Stimulated activated naive B cell treated with anti-CD40 and anti-IgM and Interleukin-4, amounts not matched to agents 10 μg/mL and 1 μg/mL and 100 μg/mL, for 72 hours (primary cell): Measurements from ENCODE around the gene FFAR1.
"Not testable (repeated sequence)": the region's sequence is repeated elsewhere in the genome, so short reads cannot be mapped to it uniquely, and the experiment has no call there.

Experiments
- ATAC-seq, 2 donors: fragments of 150-1000 bp; cut with Tn5 transposase; replicated peaks; 2 replicates each; pipeline ENCODE4 v1.10.0; 2021; ENCODE audit warnings: moderate library complexity in 1 of 2
- DNase-seq: peaks from one replicate; pipeline ENCODE4 v3.0.0; 2021
- H3K27ac Mint-ChIP-seq: one replicate; pipeline ENCODE4 v1.8.0; 2022; ENCODE audit warnings: mild to moderate bottlenecking, mixed read lengths
- H3K27me3 Mint-ChIP-seq, 2 donors: one replicate each; pipeline ENCODE4 v1.8.0; 2022; ENCODE audit warnings: mixed read lengths in 2 of 2
- H3K36me3 Mint-ChIP-seq, 2 donors: one replicate each; pipeline ENCODE4 v1.8.0; 2022; ENCODE audit warnings: mixed read lengths in 2 of 2, mild to moderate bottlenecking in 1 of 2
- H3K4me1 Mint-ChIP-seq, 2 donors: one replicate each; pipeline ENCODE4 v1.8.0; 2022; ENCODE audit warnings: mixed read lengths in 2 of 2, mild to moderate bottlenecking in 1 of 2
- H3K4me3 Mint-ChIP-seq, 2 donors: one replicate each; pipeline ENCODE4 v1.8.0; 2022; ENCODE audit warnings: mild to moderate bottlenecking in 2 of 2, mixed read lengths in 2 of 2, moderate library complexity in 1 of 2
- H3K9me3 Mint-ChIP-seq, 2 donors: one replicate each; pipeline ENCODE4 v1.8.0; 2022; ENCODE audit warnings: mixed read lengths in 2 of 2, mild to moderate bottlenecking in 1 of 2

The FFAR1 gene

DNA sequence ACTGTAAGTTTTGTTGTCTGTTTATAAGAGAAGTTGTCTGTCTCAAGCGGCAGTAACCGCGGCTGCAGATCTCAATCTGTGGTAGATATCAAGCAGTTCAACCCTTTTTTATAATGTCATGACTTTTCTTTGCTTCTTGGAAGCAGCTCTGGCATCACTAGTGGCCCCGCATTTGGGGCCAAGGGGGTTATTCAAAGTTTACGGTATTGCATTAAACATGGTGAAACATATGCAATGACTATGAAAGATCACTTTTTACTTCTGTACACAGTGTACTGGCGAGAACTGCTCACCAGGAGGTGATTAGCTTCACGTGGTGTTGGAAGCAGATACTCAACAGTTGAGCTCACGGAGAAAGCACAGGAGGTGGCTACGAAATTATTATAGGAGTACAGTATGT is 5.9 kb downstream of the FFAR1 start:
- DNase-seq = no peak
- Mint-ChIP-seq H3K4me1 (peaks cover 39 to 56% of the 10 kb centered on the region in 2 donors), H3K36me3 (peaks cover 0 to 10% of the 10 kb centered on the region in 2 donors), H3K27ac (no peak overlapping the region), H3K4me3 (no peak overlapping the region), H3K27me3 (peaks cover 6 to 8% of the 10 kb centered on the region in 2 donors), H3K9me3 (no peaks in the 10 kb centered on the region)
- ATAC-seq = no peak

- peaks cover 6 to 8% of the 10 kb centered on the region in 2 donors for H3K27me3 Mint-ChIP-seq
- no peaks in the 10 kb centered on the region for H3K36me3 Mint-ChIP-seq
- no peak overlapping the region for H3K27ac Mint-ChIP-seq
- no peak overlapping the region for H3K4me3 Mint-ChIP-seq
- ATAC-seq = no peak
- H3K9me3 Mint-ChIP-seq = no peaks in the 10 kb centered on the region
- H3K4me1 Mint-ChIP-seq = peaks cover 30 to 43% of the 10 kb centered on the region in 2 donors
- no peak for DNase-seq
Measured at GRCh38 chr19:35354898-35355297, 7.2 kb downstream of the FFAR1 start.

GRCh38 chr19:35355791-35356460 is 8.2 kb downstream of the FFAR1 start:
- peaks cover 6 to 8% of the 10 kb centered on the region in 2 donors for H3K27me3 Mint-ChIP-seq

GRCh38 chr19:35357867-35358573 is 10.3 kb downstream of the FFAR1 start, which contains the start of gene FFAR3:
FFAR3 (plus strand) TSS chr19:35358460; CDS start chr19:35358891, 431 bp downstream.
- Mint-ChIP-seq H3K27me3 (peaks cover 19 to 29% of the 10 kb centered on the region in 2 donors), H3K36me3 (no peaks in the 10 kb centered on the region), H3K4me3 (no peak within 1 kb of the TSS), H3K4me1 (peaks cover 13 to 24% of the 10 kb centered on the region in 2 donors), H3K27ac (no peak within 1 kb of the TSS), H3K9me3 (no peaks in the 10 kb centered on the region)
- ATAC-seq (no peak), DNase-seq (no peak)

More at GRCh38 chr19:35355791-35356460, 8.2 kb downstream of the FFAR1 start:
- H3K27ac Mint-ChIP-seq = no peak overlapping the region
- DNase-seq = no peak
- H3K9me3 Mint-ChIP-seq = no peaks in the 10 kb centered on the region
- H3K36me3 Mint-ChIP-seq = no peaks in the 10 kb centered on the region
- ATAC-seq = no peak
- peaks cover 21 to 33% of the 10 kb centered on the region in 2 donors for H3K4me1 Mint-ChIP-seq
- no peak overlapping the region for H3K4me3 Mint-ChIP-seq

GRCh38 chr19:35358834-35359233 is 11.1 kb downstream of the FFAR1 start:
- Mint-ChIP-seq H3K4me1 (peaks cover 13 to 23% of the 10 kb centered on the region in 2 donors), H3K27me3 (peaks cover 19 to 32% of the 10 kb centered on the region in 2 donors)
- H3K9me3 Mint-ChIP-seq, H3K4me3 Mint-ChIP-seq, DNase-seq, ATAC-seq, H3K36me3 Mint-ChIP-seq, H3K27ac Mint-ChIP-seq: not testable (repeated sequence)

- not testable (repeated sequence) for DNase-seq, H3K27ac Mint-ChIP-seq, H3K4me3 Mint-ChIP-seq, H3K9me3 Mint-ChIP-seq, ATAC-seq, H3K36me3 Mint-ChIP-seq
- Mint-ChIP-seq H3K4me1 (peaks cover 13 to 23% of the 10 kb centered on the region in 2 donors), H3K27me3 (peaks cover 19 to 32% of the 10 kb centered on the region in 2 donors)
Measured at GRCh38 chr19:35359395-35359794, 11.7 kb downstream of the FFAR1 start.

GRCh38 chr19:35360081-35360480 is 12.4 kb downstream of the FFAR1 start:
- not testable (repeated sequence) for DNase-seq, H3K36me3 Mint-ChIP-seq, H3K4me3 Mint-ChIP-seq, H3K9me3 Mint-ChIP-seq, ATAC-seq, H3K27ac Mint-ChIP-seq
- Mint-ChIP-seq H3K4me1 (peaks cover 13 to 23% of the 10 kb centered on the region in 2 donors), H3K27me3 (peaks cover 19 to 39% of the 10 kb centered on the region in 2 donors)

GRCh38 chr19:35360880-35361420 is 13.2 kb downstream of the FFAR1 start:
- Mint-ChIP-seq H3K9me3 (no peaks in the 10 kb centered on the region), H3K36me3 (no peaks in the 10 kb centered on the region), H3K4me3 (no peak overlapping the region), H3K4me1 (peaks cover 11 to 20% of the 10 kb centered on the region in 2 donors), H3K27me3 (peaks cover 22 to 43% of the 10 kb centered on the region in 2 donors), H3K27ac (peak overlapping the region; percentile 4)
- DNase-seq (no peak), ATAC-seq (no peak)

DNA sequence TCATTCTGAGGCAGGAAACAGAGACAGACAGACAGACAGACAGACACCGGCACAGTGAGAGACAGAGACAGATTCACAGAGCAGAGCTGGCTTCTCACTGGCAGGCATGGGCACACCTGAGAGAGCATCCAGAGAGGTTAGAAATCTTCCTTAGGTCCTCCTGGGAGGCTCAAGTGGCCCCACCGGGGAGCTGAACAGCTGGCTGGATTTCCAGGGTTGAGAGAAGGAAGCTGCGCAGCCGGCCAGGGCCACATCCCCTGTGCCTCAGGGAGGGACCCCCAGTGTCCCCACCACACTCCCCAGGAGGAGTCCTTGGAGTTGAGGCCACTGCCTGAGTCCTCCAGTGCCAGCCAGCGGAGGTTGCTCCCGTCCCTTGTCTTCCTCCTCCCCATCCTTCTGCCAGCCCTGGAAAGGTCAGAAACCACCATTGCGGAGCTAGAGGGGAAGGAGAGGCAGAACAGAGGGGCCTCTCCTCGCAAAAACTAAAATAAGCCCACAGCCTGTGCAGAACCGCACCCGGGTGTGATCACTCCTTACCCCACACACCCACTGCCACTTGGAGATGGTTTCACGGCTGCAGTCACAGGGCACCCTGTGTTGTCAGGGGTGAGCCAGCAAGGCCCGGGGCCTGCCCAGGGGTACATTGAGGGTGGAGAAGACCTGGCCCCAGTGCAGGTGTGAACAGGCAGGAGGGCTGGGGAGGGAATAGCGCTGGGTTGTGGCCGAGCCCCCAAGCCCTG is 14.7 kb downstream of the FFAR1 start:
- H3K9me3 Mint-ChIP-seq = no peaks in the 10 kb centered on the region
- H3K27me3 Mint-ChIP-seq = peaks cover 26 to 52% of the 10 kb centered on the region in 2 donors
- H3K36me3 Mint-ChIP-seq = no peaks in the 10 kb centered on the region
- no peak overlapping the region for H3K4me3 Mint-ChIP-seq
- H3K4me1 Mint-ChIP-seq = peaks cover 7 to 18% of the 10 kb centered on the region in 2 donors
- no peak for DNase-seq
- H3K27ac Mint-ChIP-seq = no peak overlapping the region
- no peak for ATAC-seq

GRCh38 chr19:35363001-35363590 is 15.4 kb downstream of the FFAR1 start:
- no peak for DNase-seq
- no peak for ATAC-seq
- Mint-ChIP-seq H3K4me1 (peaks cover 5 to 18% of the 10 kb centered on the region in 2 donors), H3K4me3 (no peak overlapping the region), H3K36me3 (no peaks in the 10 kb centered on the region), H3K27me3 (peaks cover 25 to 49% of the 10 kb centered on the region in 2 donors), H3K9me3 (no peaks in the 10 kb centered on the region), H3K27ac (no peak overlapping the region)

GRCh38 chr19:35363711-35364425 is 16.2 kb downstream of the FFAR1 start:
- Mint-ChIP-seq H3K9me3 (no peaks in the 10 kb centered on the region), H3K36me3 (no peaks in the 10 kb centered on the region), H3K27me3 (peaks cover 21 to 45% of the 10 kb centered on the region in 2 donors), H3K4me3 (no peak overlapping the region), H3K4me1 (peaks cover 2 to 18% of the 10 kb centered on the region in 2 donors), H3K27ac (no peak overlapping the region)
- ATAC-seq (no peak), DNase-seq (no peak)

GRCh38 chr19:35365303-35365702 is 17.6 kb downstream of the FFAR1 start:
- Mint-ChIP-seq H3K9me3 (peaks cover 5% of the 10 kb centered on the region in 2 donors), H3K4me3 (no peak overlapping the region), H3K36me3 (no peaks in the 10 kb centered on the region), H3K4me1 (peaks cover 3 to 26% of the 10 kb centered on the region in 2 donors), H3K27me3 (peaks cover 21 to 45% of the 10 kb centered on the region in 2 donors), H3K27ac (no peak overlapping the region)
- DNase-seq (no peak), ATAC-seq (no peak)

GRCh38 chr19:35368378-35368777 is 20.7 kb downstream of the FFAR1 start:
- peaks cover 11 to 21% of the 10 kb centered on the region in 2 donors for H3K27me3 Mint-ChIP-seq
- no peak overlapping the region for H3K27ac Mint-ChIP-seq
- ATAC-seq (no peak), DNase-seq (no peak)
- H3K4me3 Mint-ChIP-seq = no peak overlapping the region
- peaks cover 2 to 15% of the 10 kb centered on the region in 2 donors for H3K4me1 Mint-ChIP-seq
- peaks cover 5% of the 10 kb centered on the region in 2 donors for H3K9me3 Mint-ChIP-seq
- H3K36me3 Mint-ChIP-seq = no peaks in the 10 kb centered on the region
